Measurements from ENCODE around the gene RHOB.

The RHOB gene

DNA sequence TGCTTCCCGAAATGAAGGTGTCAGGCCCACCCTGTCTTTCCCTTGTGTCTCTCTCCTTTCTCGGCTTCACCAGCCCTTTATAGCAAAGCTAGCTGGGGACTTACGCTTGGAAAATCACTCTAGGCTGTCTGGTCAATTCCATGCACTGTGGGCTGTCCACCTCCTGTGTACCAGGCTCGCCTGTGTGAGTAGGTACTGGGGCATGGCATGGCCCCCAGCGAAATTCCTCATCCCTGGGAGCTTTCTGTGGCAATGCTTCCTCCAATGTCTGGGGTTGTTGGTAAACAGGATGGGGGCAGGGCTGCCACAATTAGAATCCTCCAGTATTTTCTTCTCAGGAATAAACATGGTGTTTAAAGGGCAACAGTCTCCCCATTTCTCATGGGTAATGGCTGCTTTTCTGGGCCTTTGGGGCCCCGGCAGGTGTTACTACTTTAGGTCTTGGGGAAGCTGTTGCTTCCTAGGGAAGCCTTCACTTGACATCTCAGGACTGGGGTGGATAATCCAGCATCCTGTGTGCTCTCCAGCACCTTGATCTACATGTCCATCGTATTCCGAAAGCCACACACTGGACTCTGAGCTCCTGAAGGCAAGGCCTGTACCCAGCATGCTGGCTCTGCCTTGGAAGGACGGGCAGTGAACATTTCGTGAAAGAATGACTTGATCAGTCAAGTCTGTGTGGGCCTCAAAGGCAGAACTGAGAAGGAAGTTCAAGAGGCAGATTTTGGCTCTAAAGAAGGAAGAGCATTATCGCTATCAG is 21.1 kb downstream of the RHOB start:
- TF ChIP-seq, protein P1, sequence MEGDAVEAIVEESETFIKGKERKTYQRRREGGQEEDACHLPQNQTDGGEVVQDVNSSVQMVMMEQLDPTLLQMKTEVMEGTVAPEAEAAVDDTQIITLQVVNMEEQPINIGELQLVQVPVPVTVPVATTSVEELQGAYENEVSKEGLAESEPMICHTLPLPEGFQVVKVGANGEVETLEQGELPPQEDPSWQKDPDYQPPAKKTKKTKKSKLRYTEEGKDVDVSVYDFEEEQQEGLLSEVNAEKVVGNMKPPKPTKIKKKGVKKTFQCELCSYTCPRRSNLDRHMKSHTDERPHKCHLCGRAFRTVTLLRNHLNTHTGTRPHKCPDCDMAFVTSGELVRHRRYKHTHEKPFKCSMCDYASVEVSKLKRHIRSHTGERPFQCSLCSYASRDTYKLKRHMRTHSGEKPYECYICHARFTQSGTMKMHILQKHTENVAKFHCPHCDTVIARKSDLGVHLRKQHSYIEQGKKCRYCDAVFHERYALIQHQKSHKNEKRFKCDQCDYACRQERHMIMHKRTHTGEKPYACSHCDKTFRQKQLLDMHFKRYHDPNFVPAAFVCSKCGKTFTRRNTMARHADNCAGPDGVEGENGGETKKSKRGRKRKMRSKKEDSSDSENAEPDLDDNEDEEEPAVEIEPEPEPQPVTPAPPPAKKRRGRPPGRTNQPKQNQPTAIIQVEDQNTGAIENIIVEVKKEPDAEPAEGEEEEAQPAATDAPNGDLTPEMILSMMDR (conservative IDR thresholded peaks at IDR 0.05; ENCODE audit: low read depth) = no peak
- H3K27ac ChIP-seq = no peak overlapping the region
- CTCF ChIA-PET = no interaction called here
- POLR2A ChIA-PET (ENCODE audit: low non-redundant PET) = no interaction called here
- no peak for DNase-seq (ENCODE audit: low spot score)

DNA sequence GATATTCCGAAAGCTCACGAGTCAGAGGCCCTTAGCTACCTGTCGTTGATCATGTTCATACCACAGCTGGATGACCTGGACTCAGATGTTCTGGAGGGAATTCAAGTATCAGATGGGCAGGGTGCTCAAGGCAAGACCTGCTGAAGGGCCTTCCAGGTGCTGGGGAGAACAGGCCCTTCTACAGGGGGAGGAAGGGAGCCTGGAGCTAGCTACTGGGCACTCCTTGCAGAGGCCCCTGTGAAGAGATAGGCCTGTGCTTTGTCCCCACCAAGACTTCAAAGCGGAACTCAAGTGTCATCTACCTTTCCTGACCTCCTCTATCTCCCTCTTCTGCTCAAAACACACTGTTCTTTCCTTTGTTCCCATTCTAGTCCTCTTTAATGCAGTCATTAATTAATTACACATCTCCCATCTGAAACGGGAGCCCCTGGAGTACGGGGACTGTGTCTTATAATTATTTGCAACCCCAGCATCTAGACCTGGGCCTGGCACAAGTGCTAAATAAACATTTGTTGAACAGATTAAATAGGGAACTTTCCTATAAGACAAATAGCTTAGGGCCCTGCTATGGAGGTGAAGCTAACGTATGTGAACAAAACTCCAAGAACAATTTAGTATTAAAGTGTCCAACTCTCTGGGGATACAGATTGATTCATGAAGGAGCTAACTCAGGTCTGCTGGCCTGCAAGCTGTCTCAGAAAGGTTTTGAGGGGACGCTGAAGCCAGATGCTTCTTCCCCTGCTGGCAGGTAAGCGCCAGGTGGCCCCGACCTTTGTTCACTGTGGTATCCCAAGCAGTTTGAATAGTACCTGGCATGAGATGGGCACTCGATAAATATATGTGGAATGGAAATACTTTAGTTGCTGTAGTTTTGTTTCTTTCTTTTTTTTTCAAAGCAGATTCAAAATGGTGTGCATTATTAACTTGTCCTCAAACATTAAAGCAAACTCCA is 22.0 kb downstream of the RHOB start:
- H3K27ac ChIP-seq = no peak overlapping the region
- CTCF ChIA-PET = interaction anchor here (0.6 kb wide), 1 partner anchor 14 kb away, joined by 4 read pairs; no protein-coding TSS in a partner anchor
- POLR2A ChIA-PET (ENCODE audit: low non-redundant PET) = no interaction called here
- TF ChIP-seq, protein P1 (conservative IDR thresholded peaks at IDR 0.05; ENCODE audit: low read depth) = no peak
- no peak for DNase-seq (ENCODE audit: low spot score)

DNA sequence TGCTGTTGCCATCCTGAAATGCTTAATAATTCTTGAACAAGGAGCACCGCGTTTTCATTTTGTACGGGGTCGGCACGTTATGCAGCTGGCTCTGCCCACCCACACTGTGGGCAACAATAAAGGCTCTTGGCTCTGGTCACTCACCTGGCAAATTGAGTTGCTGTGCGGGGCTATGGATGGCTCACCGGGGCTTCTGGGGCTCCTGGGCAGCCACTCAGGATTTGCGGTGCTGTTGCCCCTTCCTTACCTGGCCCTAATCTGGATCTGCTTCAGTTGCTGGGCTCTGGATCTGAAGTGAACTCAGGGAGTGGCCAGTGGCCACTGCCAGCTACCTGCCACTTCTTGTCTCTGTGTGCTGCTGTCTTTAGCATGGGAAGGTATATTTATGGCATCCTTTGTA is 22.7 kb downstream of the RHOB start:
- CTCF ChIA-PET = interaction anchor here (0.6 kb wide), 1 partner anchor 14 kb away, joined by 4 read pairs; no protein-coding TSS in a partner anchor
- no peak for DNase-seq (ENCODE audit: low spot score)
- TF ChIP-seq, protein P1 (conservative IDR thresholded peaks at IDR 0.05; ENCODE audit: low read depth) = no peak
- POLR2A ChIA-PET (ENCODE audit: low non-redundant PET) = no interaction called here
- no peak overlapping the region for H3K27ac ChIP-seq

DNA sequence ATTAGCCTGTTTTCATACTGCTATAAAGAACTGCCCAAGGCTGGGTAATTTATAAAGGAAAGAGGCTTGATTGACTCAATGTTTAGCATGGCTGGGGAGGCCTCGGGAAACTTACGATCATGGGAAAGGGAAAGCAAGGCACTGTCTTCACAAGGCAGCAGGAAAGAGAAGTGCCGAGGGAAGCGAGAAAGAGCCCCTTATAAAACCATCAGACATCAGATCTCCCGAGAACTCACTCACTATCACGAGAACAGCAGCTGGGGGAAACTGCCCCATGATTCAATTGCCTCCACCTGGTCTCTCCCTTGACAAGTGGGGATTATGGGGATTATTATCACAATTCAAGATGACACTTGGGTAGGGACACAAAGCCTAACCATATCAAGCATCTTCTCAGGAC is 23.3 kb downstream of the RHOB start:
- ChIA-PET CTCF (no interaction called here), POLR2A (ENCODE audit: low non-redundant PET) (no interaction called here)
- TF ChIP-seq, protein P1 (conservative IDR thresholded peaks at IDR 0.05; ENCODE audit: low read depth) = no peak
- no peak overlapping the region for H3K27ac ChIP-seq
- DNase-seq (ENCODE audit: low spot score) = no peak

DNA sequence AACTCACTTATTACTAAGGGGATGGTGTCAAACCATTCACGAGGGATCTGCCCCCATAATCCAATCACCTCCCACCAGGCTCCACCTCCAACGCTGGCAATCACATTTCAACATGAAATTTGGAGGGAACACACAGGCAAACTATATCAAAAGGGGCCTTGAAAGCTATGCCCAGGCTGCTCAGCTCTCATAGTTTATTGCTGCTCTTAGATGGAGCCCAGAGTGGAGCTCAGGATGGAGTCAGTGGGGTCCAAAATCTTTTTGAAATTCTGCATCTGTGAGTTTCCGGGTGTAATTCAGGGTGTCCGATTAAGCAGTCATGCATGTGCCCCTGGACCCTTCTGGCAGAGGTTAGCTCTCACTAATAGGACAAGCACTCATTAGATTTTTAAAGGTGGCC is 24.3 kb downstream of the RHOB start:
- ChIA-PET POLR2A (ENCODE audit: low non-redundant PET) (no interaction called here), CTCF (interaction anchor here (0.7 kb wide), 1 partner anchor 171 kb away, joined by 3 read pairs; no protein-coding TSS in a partner anchor)
- TF ChIP-seq, protein P1 (conservative IDR thresholded peaks at IDR 0.05; ENCODE audit: low read depth) = no peak

DNA sequence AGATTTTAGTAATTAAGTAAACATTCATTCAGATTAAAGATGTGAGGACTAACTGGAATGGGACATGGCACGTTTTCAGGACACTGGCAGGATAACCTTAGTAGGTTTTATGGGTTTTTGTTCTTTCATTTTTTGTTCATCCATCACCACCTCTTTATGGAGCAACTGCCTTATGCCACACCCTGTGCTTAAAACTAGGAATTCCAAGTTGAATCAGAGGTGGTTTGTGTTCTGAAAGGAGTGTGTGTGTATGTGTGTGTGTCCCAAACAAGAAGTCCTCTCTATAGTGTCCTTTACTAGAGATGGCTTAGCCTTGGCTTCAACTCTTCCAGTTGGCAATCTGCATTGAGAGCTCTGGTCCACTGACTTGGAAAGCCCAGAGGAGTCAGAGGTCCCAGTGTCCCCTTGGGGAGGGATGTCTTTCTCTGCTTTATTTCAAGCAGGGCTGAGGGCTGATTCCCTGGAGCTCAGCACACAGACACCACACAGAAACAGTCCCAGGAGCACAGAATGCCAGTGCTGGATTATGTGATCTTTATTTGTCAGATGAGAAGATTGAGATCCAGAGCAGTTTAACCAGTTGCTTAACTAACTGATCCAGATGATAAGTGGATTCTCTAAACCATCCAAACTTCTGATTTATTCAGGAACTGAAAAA is 25.2 kb downstream of the RHOB start:
- ChIA-PET CTCF (interaction anchor here (0.7 to 1.1 kb wide), 2 partner anchors 26 to 170 kb away, joined by 3 to 7 read pairs; partner anchors contain the start of gene RHOB), POLR2A (ENCODE audit: low non-redundant PET) (no interaction called here)
- DNase-seq (ENCODE audit: low spot score) = no peak
- H3K27ac ChIP-seq = no peak overlapping the region
- TF ChIP-seq, protein P1 (conservative IDR thresholded peaks at IDR 0.05; ENCODE audit: low read depth) = no peak

More for the DNA sequence above, 24.3 kb downstream of the RHOB start:
- DNase-seq (ENCODE audit: low spot score) = no peak
- H3K27ac ChIP-seq = no peak overlapping the region
